A549 treated with dexamethasone at 1 μM for 4 hours (cell line): ENCODE measurements around the gene TAX1BP1. TPM values are rescaled to one million over a fixed set of nuclear protein-coding genes. Genes with fewer than 3 reads are reported as not detected.

Experiments
- total RNA-seq: library from RNA; stranded (reverse); fragments of 200-300 nt; extraction: Qiagen RNA extraction; gene quantifications from 5 replicates; pipeline ENCODE4 v1.2.3, GENCODE V29; 2022

Gene TAX1BP1
- 67.9 to 91.1 TPM (median 83.1 TPM) in 5 replicates for total RNA-seq

DNA sequence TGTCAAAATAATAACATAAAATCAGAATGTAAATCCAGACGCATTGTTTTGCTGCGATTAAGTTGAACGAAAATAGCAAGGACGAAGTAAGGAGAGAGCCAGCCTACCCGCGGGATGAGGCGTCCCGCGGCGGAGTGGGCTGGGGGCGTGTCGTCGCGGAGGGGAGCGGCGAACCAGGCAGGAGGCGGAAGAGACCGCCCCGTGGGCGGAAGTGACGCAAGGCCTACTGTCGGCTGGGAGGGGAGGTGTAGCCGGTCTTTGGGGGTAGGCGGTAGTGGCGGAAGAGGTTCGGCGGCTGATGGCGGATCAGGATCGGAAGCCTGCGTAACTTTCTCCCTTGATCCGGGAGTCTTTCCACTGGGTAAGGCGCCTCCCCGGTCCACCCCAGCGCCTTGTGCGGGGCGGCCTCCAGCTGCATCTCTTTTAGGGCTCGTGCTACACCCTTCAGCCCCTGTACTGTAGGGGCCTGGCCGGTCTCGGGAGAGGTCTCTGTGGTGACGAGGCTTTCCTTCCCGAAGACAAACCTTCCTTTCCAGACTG is at the start of gene TAX1BP1:
Gene TAX1BP1, plus strand, starts transcription at position 254 of the 540 bp plus-strand sequence. CDS start 8,363 bp downstream, outside the sequence.

Other genes starting within 250 kb of the TAX1BP1 start
- 43.0 to 46.8 TPM (median 44.5 TPM) in 5 replicates for gene HIBADH, start 77.3 kb upstream of the TAX1BP1 start, total RNA-seq